Gastroesophageal sphincter (tissue), 3 donors: Measurements from ENCODE around the gene PRX.

Experiments
- EP300 ChIP-seq: sonication (generic); formaldehyde crosslinking; IDR thresholded peaks from one replicate; pipeline ENCODE4 v1.6.1; 2017; ENCODE audit warnings: antibody characterized with exemption, mild to moderate bottlenecking
- POLR2A ChIP-seq, 2 donors: fragments of 450-650 bp; IDR thresholded peaks; one replicate each; pipeline ENCODE4 v1.6.1; 2017; ENCODE audit warnings: antibody characterized with exemption in 2 of 2, mild to moderate bottlenecking in 2 of 2, moderate library complexity in 1 of 2
- POLR2AphosphoS5 ChIP-seq: sonication (generic); formaldehyde crosslinking; IDR thresholded peaks from one replicate; pipeline ENCODE4 v1.6.1; 2017; ENCODE audit warnings: antibody characterized with exemption
- TF ChIP-seq, protein P1 (sequence below), 4 experiments: fragments of 200-600 bp in 2 of 4; fragments of 450-650 bp in 2 of 4; sonication (generic) in 1 of 4; IDR thresholded peaks; one replicate each; pipeline ENCODE4 v1.5.1; 2017 to 2019; ENCODE audit warnings: antibody characterized with exemption in 4 of 4, mild to moderate bottlenecking in 2 of 4, moderate library complexity in 2 of 4

DNA sequence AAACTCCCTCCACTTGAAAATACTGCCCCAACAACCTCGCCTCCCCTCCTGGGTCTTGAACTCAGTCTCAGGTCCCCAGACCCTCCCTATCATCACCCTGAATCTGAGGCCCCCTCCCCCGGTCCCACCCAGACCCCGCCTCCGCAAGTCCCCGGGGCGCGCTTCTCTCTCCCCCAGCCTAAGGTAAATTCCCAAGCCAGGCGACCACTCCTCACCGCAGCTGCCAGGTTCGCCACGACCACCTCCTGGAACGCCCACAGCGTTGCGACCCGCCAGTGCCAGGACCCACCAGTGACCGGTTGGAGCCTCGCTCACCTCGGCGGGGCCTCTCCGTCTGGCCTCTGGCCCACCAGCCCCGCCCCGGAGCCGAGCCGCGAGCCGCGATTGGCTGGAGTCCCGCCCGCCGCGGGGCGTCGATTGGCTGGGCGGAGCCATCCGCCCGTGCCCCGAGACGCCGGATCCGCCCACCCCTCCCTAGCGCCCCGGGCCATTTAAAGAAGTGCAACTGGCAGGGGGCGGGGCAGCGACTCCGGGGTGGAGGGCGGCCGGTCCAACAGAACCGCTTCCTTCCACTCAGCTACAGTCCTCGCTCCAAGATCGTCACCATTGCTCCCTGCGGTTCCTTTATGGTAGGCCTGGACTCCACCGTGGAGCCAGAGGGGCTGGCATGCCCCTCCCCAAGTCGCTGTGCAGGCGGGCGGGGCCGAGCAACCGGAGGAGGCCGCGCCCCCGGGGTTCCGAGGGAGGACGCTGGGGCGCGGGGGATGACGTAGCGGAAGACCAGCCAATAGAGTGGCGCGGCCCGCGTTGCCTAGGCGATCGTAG is 31.0 kb upstream of the PRX start, which contains the start of gene SERTAD3:
- TF ChIP-seq, protein P1, sequence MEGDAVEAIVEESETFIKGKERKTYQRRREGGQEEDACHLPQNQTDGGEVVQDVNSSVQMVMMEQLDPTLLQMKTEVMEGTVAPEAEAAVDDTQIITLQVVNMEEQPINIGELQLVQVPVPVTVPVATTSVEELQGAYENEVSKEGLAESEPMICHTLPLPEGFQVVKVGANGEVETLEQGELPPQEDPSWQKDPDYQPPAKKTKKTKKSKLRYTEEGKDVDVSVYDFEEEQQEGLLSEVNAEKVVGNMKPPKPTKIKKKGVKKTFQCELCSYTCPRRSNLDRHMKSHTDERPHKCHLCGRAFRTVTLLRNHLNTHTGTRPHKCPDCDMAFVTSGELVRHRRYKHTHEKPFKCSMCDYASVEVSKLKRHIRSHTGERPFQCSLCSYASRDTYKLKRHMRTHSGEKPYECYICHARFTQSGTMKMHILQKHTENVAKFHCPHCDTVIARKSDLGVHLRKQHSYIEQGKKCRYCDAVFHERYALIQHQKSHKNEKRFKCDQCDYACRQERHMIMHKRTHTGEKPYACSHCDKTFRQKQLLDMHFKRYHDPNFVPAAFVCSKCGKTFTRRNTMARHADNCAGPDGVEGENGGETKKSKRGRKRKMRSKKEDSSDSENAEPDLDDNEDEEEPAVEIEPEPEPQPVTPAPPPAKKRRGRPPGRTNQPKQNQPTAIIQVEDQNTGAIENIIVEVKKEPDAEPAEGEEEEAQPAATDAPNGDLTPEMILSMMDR (IDR thresholded peaks at IDR 0.05): no peak
- TF ChIP-seq POLR2A (IDR thresholded peaks at IDR 0.05) (peak; percentile 92 to 94), EP300 (no peak), POLR2AphosphoS5 (peak; percentile 94)
